GM18858 (cell line): ENCODE data around the gene WNT9A.
"Not testable (repeated sequence)": the region's sequence is repeated elsewhere in the genome, so short reads cannot be mapped to it uniquely, and the experiment has no call there.

Experiments
- ATAC-seq: cut with Tn5 transposase; IDR thresholded peaks from one replicate; pipeline ENCODE4 v1.9.1; 2021; ENCODE audit not compliant: unreplicated experiment

WNT9A gene, protein sequence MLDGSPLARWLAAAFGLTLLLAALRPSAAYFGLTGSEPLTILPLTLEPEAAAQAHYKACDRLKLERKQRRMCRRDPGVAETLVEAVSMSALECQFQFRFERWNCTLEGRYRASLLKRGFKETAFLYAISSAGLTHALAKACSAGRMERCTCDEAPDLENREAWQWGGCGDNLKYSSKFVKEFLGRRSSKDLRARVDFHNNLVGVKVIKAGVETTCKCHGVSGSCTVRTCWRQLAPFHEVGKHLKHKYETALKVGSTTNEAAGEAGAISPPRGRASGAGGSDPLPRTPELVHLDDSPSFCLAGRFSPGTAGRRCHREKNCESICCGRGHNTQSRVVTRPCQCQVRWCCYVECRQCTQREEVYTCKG

DNA sequence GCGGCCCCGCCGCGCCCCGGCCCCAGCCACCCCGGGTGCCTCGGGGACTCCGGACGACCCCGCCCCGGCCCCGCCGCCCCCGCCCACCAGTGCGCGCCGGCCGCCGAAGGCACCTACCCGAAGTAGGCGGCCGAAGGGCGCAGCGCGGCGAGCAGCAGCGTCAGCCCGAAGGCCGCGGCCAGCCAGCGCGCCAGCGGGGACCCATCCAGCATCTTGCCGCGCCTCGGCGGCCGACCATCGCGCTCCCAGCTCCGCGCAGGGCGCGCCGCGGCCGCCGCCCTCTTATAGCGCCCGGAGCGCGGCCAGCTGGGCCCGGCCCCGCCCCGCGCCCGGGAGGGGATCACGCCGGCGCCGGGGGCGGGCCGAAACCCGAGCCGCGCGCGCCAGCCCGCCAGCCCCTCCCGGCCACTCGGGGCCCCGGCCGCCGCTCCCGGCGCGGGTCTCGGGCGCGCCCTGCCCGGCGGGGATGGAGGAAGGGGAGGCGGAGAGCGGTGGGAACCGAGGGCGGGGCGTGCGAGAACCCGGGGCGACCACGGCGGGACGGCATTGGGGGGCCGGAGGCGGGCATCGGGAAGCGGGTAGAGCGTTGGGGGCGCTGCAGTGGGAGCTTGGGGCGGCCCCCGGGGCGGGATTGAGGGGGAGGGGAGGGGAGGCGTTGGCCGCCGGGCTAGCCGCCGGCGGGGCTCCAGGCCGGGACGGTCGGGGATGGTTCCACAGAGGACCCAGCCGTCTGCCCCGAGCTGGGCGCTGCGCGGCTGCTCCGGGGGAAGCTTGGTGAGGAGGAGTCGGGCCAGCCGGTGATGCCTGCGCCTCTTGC is at the start of gene WNT9A:
TSS of gene WNT9A (minus strand) at position 257 of the 817 bp plus-strand sequence. CDS start at position 212, 45 bp downstream.
- ATAC-seq = no peak

DNA sequence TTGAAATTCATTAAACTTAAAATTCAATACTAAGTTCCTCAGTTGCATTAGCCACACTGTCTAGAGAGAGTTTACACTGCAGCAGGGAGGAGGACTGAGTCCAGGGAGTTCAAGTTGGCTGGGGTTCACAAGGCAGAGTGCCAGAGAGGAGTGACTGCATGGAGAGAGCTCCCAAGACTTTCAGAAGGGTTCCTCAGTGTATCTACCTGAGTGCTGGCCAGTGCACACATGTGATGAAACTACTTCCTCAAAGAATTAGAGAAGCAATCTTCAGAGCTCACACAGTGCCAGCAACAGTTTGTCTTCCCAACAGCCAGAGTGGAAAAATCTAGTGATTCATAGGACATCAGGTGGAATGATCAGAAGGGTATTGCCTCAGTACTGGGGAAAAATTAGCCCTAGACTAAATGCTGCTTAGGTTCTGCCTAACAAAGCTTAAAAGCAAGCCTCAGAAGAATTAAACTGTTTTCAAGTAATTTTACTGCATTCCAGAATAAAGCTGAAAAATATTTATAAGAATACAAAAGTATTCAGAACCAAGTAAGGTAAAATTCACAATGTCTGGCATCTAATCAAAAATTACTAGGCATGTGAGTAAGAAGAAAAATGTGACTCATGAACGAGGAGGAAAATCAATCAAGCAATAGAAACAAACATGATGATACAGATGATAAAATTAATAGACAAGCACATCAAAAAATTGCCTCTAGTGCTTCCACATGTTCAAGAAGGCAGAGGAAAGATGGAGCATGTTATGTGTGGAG is 48.6 kb upstream of the WNT9A start:
- no peak for ATAC-seq

DNA sequence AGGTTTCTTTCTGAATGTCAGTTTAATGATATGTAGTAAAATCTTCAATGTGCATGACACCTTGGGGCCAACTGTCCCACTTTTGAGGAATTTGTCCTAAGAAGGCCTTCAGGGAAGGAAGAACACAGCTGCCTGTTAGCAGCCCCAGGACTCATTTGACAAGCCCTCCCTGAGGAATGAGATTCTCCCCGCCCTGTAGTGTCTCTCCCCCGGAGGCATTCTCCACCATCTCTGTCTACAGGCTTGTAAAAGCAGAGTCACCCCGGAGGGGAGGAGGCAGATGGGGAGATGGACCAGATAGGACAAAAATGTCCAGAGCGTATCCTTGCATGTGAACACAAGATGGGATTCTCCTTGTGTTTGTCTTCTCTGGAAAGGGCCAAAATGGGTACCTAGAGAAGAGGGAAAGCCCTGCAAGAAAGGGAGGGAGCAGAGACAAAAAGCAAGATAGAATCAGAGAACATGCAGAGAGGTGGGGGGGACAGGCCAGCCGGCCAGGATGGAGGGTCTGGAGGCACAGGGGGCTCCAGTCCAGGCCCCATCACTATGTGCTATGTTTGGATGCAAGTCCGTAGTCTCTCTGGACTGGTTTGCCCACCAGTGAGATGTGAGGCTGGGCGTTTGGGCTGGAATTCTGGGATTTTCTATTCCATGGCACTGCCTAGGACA is 47.0 kb upstream of the WNT9A start:
- ATAC-seq = no peak

DNA sequence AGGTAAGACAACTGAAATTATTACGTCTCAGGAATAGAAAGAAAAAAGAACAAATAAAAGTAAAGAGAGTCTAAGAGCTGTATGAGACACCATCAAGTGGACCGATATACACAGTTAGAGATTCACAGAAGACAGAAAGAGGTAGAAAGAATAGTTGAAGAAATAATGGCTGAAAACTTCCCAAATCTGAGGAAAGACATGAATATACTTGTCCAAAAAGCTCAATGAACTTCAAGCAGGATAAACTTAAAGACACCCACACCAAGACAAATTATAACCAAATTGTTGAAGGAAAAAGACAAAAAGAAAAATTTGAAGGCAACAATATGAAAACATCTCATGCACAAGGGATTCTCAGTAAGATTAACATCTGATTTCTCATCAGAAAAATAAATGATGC is 39.4 kb upstream of the WNT9A start:
- no peak for ATAC-seq

DNA sequence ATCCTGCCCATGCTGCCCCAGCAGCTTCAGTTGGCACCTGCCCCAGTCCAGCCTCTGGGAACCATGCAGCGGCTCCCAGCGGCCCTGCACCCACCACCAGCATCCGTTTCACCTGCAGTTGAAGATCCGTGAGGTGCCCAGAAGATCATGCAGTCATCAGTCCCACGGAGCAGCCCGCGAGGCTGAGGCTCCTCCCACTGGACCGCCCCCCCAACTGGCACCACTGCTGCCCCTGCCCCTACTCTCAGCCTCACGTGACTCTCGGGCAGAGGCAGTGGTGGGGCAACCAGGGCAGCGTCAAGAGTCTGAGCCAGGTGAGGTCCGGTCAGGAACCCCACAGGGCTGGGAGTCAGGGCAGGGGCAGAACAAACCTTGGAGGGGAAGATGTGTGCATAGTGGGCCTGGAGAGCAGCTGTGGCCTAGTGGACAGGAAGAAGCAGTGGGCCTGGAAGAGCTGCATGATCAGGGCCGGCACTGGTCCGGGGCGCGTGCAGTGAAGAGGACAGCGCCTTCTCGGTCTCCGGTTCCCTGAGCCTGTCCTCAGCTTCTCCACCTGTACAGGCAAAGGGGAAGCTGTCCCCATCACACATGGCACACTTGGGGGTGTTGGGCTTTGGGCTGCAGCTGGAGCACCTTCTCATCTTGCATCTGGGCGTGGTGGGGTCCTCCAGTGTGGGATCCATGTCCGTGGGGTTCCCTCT is 28.0 kb upstream of the WNT9A start:
- not testable (repeated sequence) for ATAC-seq

DNA sequence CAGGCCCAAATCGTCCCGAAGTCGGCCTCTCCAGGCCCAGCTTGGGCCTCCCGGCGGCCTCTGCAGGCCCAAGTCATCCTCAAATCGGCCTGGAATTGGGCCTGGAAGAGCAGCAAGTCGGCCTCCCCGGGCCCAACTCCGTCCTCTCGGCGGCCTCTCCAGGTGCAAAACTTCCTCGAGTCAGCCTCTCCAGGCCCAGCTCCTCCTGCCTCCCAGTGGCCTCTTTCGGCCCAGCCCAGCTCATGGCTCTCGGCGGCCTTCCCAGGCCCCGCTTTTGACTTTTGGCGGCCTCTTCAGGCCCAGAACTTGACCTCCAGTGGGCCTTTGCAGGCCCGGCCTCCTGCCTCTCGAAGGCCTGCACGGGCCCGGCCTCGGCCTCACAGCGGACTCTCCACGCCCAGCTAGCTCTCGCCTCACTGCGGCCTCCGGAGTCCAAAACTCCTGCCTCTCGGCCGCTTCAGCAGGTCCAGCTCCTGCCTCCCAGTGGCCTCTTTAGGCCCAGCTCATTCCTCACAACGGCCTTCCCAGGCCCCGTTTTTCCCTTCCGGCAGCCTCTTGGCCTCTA is 26.1 kb upstream of the WNT9A start:
- not testable (repeated sequence) for ATAC-seq

DNA sequence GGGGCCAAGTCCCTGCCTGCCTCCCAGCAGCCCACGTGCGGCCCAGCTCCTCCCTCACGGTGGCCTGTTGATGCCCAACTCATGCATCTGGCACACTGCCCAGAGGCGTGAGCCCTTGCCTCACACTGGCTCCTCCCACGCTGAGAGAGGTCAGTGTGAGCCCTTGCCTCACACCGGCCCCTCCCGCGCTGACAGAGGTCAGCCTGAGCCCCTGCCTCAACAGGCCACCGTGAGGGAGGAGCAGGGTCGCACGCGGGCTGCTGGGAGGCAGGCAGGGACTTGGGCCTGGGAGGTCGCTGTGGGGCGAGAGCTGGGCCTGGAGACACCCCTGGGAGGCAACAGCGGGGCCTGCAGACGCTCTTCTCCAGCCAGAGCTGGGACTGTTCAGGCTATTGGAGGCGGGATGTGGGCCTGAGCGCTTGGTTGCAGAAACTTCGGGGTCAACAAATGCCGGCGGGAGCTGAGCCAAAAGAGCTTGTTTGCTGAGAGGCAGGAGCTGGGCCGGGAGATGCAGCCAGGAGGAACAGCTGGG is 25.2 kb upstream of the WNT9A start:
- ATAC-seq = not testable (repeated sequence)

DNA sequence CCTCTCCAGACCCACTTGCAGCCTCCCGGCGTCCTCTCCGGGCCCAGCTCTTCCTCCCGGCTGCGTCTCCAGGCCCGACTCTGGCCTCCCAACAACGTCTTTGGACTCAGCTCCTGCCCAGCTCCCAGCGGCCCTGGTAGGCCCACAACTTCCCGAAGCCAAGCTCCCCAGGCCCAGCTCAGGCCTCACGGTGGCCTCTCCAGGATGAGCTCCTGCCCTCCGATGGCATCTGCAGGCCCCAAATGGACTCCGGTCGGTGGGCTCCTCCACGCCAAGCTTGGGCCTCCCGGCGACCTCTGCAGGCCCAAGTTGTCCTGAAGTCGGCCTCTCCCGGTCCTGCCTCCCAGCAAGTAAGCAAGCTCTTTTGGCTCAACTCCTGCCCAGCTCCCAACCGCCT is 24.5 kb upstream of the WNT9A start:
- ATAC-seq = not testable (repeated sequence)

DNA sequence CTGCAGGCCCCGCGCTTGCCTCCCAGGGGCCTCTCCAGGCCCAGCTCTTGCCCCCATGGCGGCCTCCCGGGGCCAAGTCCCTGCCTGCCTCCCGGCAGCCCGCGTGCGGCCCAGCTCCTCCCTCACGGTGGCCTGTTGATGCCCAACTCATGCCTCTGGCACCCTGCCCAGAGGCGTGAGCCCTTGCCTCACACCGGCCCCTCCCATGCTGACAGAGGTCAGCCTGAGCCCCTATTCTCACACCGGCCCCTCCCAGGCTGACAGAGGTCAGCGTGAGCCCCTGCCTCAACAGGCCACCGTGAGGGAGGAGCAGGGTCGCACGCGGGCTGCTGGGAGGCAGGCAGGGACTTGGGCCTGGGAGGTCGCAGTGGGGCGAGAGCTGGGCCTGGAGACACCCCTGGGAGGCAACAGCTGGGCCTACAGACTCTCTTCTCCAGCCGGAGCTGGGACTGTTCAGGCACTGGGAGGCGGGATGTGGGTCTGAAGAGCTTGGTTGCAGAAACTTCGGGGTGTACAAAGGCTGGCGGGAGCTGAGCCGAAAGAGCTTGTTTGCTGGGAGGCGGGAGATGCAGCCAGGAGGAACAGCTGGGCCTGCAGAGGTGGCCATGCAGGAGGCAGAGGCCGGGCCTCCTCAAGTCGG is 24.0 kb upstream of the WNT9A start:
- ATAC-seq = not testable (repeated sequence)

DNA sequence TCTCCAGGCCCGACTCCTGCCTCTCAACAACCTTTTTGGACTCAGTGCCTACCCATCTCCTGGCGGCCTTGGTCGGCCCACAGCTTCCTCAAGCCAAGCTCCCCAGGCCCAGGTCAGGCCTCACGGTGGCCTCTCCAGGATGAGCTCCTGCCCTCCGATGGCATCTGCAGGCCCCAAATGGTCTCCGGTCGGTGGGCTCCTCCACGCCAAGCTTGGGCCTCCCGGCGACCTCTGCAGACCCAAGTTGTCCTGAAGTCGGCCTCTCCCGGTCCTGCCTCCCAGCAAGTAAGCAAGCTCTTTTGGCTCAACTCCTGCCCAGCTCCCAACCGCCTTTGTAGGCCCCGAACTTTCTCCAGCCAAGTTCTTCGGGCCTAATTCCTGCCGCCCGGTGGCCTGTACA is 23.5 kb upstream of the WNT9A start:
- ATAC-seq = not testable (repeated sequence)

DNA sequence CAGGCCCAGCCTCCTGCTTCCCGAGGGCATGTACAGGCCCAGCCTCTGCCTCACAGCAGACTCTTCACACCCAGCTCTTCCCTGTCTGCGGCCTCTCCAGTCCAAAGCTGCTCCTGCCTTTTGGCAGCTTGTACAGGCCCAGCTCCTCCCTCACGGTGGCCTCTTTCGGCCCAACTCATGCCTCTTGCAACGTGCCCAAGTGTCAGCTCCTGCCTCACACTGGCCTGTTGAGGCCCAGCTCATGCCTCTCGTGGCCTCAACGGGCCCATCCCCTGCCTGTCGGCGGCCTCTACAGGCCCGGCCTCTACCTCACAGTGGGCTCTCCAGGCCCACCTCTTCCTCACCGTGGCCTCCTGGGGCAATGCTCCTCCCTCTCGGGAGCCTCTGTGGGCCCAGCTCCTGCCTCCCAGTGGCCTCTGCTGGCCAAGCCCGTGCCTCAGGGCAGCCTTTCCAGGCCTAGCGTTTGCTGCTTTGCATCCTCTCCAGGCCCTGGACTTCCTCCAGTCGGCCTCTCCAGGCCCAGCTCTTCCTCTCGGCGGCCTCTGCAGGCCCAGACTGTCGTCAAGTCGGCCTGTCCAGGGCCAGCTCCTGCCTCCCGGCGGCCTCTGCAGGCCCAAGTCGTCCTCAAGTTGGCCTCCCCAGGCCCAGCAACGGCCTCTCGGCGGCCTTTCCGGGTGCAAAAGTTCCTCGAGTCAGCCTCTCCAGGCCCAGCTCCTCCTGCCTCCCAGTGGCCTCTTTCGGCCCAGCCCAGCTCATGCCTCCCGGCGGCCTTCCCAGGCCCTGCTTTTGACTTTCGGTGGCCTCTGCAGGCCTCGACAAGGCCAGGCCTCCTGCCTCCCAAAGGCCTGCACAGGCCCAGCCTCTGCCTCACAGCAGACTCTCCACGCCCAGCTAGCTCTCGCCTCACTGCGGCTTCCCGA is 22.6 kb upstream of the WNT9A start:
- not testable (repeated sequence) for ATAC-seq

DNA sequence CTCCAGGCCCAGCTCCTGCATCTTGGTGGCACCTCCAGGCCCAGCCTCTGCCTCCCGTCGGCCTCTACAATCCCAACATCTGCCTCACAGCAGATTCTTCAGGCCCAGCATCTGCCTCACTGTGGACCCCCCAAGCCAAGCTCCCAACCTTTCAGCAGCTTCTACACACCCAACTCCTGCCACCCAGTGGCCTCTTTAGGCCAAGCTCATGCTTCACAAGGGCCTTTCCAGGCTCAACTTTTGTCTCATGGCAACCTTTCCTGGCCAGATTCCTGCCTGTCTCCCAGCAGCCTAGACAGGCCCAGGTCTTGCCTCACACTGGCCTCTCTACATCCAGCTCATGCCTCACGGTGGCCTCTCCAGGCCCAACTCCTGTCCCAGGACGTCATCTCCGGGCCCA is 20.1 kb upstream of the WNT9A start:
- ATAC-seq = not testable (repeated sequence)

DNA sequence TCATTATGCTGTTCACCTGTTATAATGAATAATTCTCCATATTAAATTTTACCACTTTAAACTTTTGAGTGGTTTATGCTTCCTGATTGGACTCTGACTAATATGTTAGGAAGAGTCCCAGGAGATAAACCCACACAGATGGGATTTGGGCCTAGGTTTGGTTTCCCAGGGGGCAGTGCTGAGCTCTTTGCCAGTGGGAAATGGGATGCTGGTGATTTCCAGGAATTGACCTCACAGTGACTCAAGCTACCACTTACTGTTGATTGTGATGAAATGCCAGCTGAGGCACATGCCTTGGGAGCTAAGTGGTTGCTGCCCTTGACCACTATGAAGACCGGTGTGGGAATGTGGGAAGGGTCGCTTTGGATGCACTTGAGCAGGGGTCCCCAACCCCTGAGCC is 19.0 kb upstream of the WNT9A start:
- ATAC-seq = not testable (repeated sequence)

DNA sequence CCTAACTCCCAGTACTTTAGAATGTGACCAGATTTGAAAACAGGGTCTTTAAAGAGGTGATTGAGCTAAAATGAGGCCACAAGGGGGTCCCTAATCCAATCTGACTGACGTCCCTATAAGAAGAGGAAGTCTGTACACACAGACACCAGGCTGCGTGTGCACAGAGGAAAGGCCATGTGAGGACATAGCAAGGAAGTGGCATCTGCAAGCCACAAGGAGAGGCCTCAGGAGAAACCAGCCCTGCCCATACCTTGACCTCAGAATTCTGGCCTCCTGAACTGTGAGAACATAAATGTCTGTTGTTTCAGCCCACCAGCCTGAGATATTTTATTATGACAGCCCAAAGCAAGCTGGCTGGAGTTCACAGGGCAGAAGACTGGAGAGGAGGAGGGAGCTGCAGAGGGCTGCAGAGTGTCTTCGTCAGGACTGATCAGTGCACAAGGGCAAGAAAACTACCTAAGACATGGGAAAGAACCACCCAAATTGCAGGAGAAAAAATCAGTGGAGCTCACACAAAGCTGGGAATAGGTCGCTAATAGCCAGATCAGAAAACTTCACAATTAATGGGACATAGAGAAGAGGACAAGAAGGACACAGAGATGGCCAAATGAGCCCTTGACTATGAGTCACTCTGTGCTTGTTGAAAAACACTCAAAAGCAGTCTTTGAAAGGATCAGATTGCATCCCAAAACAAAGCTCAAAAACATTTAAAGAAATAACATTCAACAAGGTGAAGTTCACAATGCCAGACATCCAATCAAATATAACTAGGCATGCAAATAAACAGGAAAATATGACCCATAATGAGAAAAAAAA is 14.1 kb upstream of the WNT9A start:
- ATAC-seq = no peak

DNA sequence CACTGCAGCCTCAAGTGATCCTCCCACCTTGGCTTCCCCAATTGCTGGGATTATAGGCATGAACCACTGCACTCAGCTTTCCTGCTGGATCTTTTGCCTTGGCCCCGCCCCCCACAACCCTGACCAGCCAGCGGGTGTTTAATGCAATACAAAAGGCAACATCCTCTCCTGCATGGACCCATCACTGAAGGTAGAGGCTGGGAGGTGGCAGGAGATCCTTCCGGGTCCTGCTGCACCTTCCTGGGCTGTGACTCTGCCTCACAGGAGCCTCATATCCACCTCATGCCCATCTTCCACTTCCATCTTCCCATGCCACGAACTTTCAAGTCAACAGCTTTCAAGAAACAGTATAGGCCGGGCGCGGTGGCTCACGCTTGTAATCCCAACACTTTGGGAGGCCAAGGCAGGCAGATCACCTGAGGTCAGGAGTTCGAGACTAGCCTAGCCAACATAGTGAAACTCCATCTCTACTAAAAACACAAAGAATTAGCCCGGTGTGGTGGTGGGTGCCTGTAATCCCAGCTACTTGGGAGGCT is 11.7 kb upstream of the WNT9A start:
- ATAC-seq = no peak

DNA sequence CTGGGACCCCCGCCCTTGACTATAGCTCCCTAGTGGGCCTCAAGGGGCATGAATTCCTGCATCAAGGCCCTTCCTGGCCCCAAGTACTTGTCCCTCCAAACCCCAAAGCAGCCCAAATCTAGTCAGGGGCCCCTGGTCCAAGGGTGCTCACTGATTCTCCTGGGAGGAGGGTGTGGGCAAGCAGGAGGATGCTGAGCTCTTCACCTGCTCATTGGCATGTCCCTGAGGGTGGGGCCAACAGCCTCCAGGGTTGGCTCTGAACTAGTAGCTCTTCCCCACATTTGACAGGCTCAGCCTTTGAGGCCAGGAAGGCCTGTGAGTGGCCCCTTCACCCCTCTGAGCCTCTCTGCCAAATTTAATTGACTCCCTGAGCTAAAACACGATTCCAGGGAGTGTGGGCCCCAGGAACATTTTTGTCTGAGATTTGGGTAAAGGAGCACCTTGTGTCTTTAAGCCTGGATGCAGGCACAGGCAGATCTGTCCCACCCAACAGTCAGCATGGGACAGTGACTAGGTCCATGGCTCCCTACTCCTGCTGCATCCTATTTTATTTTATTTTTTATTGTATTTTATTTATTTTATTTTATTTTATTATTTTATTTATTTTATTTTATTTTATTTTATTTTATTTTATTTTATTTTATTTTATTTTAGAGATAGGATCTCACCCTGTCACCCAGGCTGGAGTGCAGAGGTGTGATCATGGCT is 11.0 kb upstream of the WNT9A start:
- no peak for ATAC-seq
